ENCODE results near the gene LYST. TPM values are rescaled to one million over a fixed set of nuclear protein-coding genes. Genes with fewer than 3 reads are reported as not detected.

LYST gene
- total and polyA plus RNA-seq, 2 donors (not counting 1 experiment from before 2014, with no cell fraction given), result 7.5 to 50.2 TPM

GRCh38 chr1:235831148-235831547 lies 35.6 kb downstream of the LYST start:
- no peak overlapping the region for H3K9ac ChIP-seq (ENCODE audit: insufficient read depth, low read length)
- no peaks in the 10 kb centered on the region for H3K27me3 ChIP-seq (ENCODE audit: control insufficient read depth, insufficient read depth, low read length)
- TF ChIP-seq CTCF (conservative IDR thresholded peaks at IDR 0.05 in 1 of 2, IDR thresholded peaks at IDR 0.05 in 1 of 2; ENCODE audit: low read depth in 1 of 2, low read length in 2 of 2), result no peak
- no peak for TF ChIP-seq EZH2 (IDR thresholded peaks at IDR 0.05; ENCODE audit: low read length, missing control alignments)
- no peaks in the 10 kb centered on the region for H4K20me1 ChIP-seq (ENCODE audit: control insufficient read depth, extremely low read depth, insufficient read depth, low read length)
- peak; percentile 41 to 69 for DNase-seq (ENCODE audit: low read depth in 2 of 2)
- H3K27ac ChIP-seq (ENCODE audit: insufficient read depth, low read length), result no peak overlapping the region
- H3K4me1 ChIP-seq (ENCODE audit: control insufficient read depth, extremely low read depth, insufficient read depth, low read length), result peaks cover 2% of the 10 kb centered on the region
- no peak overlapping the region for H3K4me3 ChIP-seq (replicated peaks in 1 of 4; ENCODE audit: control extremely low read depth in 1 of 4, insufficient read depth in 1 of 4, low read depth in 3 of 4, low read length in 4 of 4)
- H3K9me3 ChIP-seq (ENCODE audit: control insufficient read depth, insufficient read depth, low read depth, low read length), result no peaks in the 10 kb centered on the region
- H3K4me2 ChIP-seq (ENCODE audit: extremely low read depth, insufficient read depth, low read length), result no peak overlapping the region
- no peaks in the 10 kb centered on the region for H3K79me2 ChIP-seq (ENCODE audit: control insufficient read depth, insufficient read depth, low read length)
- H2AFZ ChIP-seq (ENCODE audit: low read length), result no peak overlapping the region
- H3K36me3 ChIP-seq (ENCODE audit: control insufficient read depth, insufficient read depth, low read length), result no peaks in the 10 kb centered on the region

- Histone ChIP-seq H3K79me2 (ENCODE audit: control insufficient read depth, insufficient read depth, low read length) (no peaks in the 10 kb centered on the region), H3K4me2 (ENCODE audit: extremely low read depth, insufficient read depth, low read length) (no peak overlapping the region), H3K4me1 (ENCODE audit: control insufficient read depth, extremely low read depth, insufficient read depth, low read length) (peaks cover 8% of the 10 kb centered on the region), H3K27ac (ENCODE audit: insufficient read depth, low read length) (no peak overlapping the region), H3K4me3 (replicated peaks in 1 of 4; ENCODE audit: control extremely low read depth in 1 of 4, insufficient read depth in 1 of 4, low read depth in 3 of 4, low read length in 4 of 4) (no peak overlapping the region), H3K9me3 (ENCODE audit: control insufficient read depth, insufficient read depth, low read depth, low read length) (no peaks in the 10 kb centered on the region), H2AFZ (ENCODE audit: low read length) (no peak overlapping the region), H3K9ac (ENCODE audit: insufficient read depth, low read length) (no peak overlapping the region), H4K20me1 (ENCODE audit: control insufficient read depth, extremely low read depth, insufficient read depth, low read length) (no peaks in the 10 kb centered on the region), H3K27me3 (ENCODE audit: control insufficient read depth, insufficient read depth, low read length) (no peaks in the 10 kb centered on the region), H3K36me3 (ENCODE audit: control insufficient read depth, insufficient read depth, low read length) (no peaks in the 10 kb centered on the region)
- no peak for TF ChIP-seq EZH2 (IDR thresholded peaks at IDR 0.05; ENCODE audit: low read length, missing control alignments)
- TF ChIP-seq CTCF (conservative IDR thresholded peaks at IDR 0.05 in 1 of 2, IDR thresholded peaks at IDR 0.05 in 1 of 2; ENCODE audit: low read depth in 1 of 2, low read length in 2 of 2), result no peak
- DNase-seq (ENCODE audit: low read depth in 2 of 2), result no peak
Measured at GRCh38 chr1:235826102-235826854, 40.4 kb downstream of the LYST start.

- Histone ChIP-seq H2AFZ (ENCODE audit: low read length) (no peak overlapping the region), H3K79me2 (ENCODE audit: control insufficient read depth, insufficient read depth, low read length) (no peaks in the 10 kb centered on the region), H3K36me3 (ENCODE audit: control insufficient read depth, insufficient read depth, low read length) (no peaks in the 10 kb centered on the region), H3K4me3 (replicated peaks in 1 of 4; ENCODE audit: control extremely low read depth in 1 of 4, insufficient read depth in 1 of 4, low read depth in 3 of 4, low read length in 4 of 4) (no peak overlapping the region), H3K4me2 (ENCODE audit: extremely low read depth, insufficient read depth, low read length) (no peak overlapping the region), H3K4me1 (ENCODE audit: control insufficient read depth, extremely low read depth, insufficient read depth, low read length) (peaks cover 9% of the 10 kb centered on the region), H3K9me3 (ENCODE audit: control insufficient read depth, insufficient read depth, low read depth, low read length) (no peaks in the 10 kb centered on the region), H3K9ac (ENCODE audit: insufficient read depth, low read length) (no peak overlapping the region), H3K27me3 (ENCODE audit: control insufficient read depth, insufficient read depth, low read length) (no peaks in the 10 kb centered on the region), H4K20me1 (ENCODE audit: control insufficient read depth, extremely low read depth, insufficient read depth, low read length) (no peaks in the 10 kb centered on the region), H3K27ac (ENCODE audit: insufficient read depth, low read length) (no peak overlapping the region)
- no peak for DNase-seq (ENCODE audit: low read depth in 2 of 2)
- TF ChIP-seq CTCF (conservative IDR thresholded peaks at IDR 0.05 in 1 of 2, IDR thresholded peaks at IDR 0.05 in 1 of 2; ENCODE audit: low read depth in 1 of 2, low read length in 2 of 2) (no peak), EZH2 (IDR thresholded peaks at IDR 0.05; ENCODE audit: low read length, missing control alignments) (no peak)
Measured at GRCh38 chr1:235825229-235825628, 41.5 kb downstream of the LYST start.

Measured in fibroblast of lung (primary cell).